HEK293 (cell line): Measurements from ENCODE around the gene OR52M1.

Source experiments
- CTCF ChIA-PET: fragments of 350-600 bp; formaldehyde crosslinking; extraction: SDS; loops from one replicate; lab custom pipeline; 2021; ENCODE audit warnings: antibody characterized with exemption; lab: Yijun Ruan, JAX
- POLR2A ChIA-PET: fragments of 300-600 bp; formaldehyde crosslinking; extraction: SDS; loops from one replicate; lab custom pipeline; 2020; ENCODE audit warnings: antibody characterized with exemption, inconsistent platforms; lab: Yijun Ruan, JAX
- H3K27ac ChIP-seq: fragments of 200-500 bp; sonication (Bioruptor generic); 2 replicates; pipeline ENCODE4 v1.5.1; 2014; ENCODE audit warnings: low read depth, low read length, control low read depth, inconsistent platforms; ENCODE audit errors: extremely low read depth
- H3K36me3 ChIP-seq, 2 experiments: fragments of 200-500 bp in 1 of 2; sonication (Bioruptor generic) in 1 of 2; 1 replicate in 1 of 2; 2 replicates in 1 of 2; pipeline ENCODE4 v1.5.1; 2014 to 2017; ENCODE audit warnings: inconsistent platforms in 2 of 2, low read length in 2 of 2; ENCODE audit not compliant: control insufficient read depth in 2 of 2, insufficient read depth in 1 of 2
- H3K4me1 ChIP-seq: fragments of 200-500 bp; sonication (Bioruptor generic); 2 replicates; pipeline ENCODE4 v1.5.1; 2014; ENCODE audit warnings: mild to moderate bottlenecking, low read length, inconsistent platforms; ENCODE audit not compliant: control insufficient read depth, insufficient read depth
- H3K4me3 ChIP-seq: 2 replicates; pipeline ENCODE4 v1.5.1; 2011; ENCODE audit warnings: low read depth, mild to moderate bottlenecking, control low read depth, low read length, moderate library complexity
- H3K9me3 ChIP-seq: fragments of 200-500 bp; sonication (Bioruptor generic); 2 replicates; pipeline ENCODE4 v1.5.1; 2014; ENCODE audit warnings: low read depth, low read length, inconsistent platforms; ENCODE audit not compliant: control insufficient read depth, insufficient read depth
- BCL11A ChIP-seq: fragments of 450-650 bp; formaldehyde crosslinking; IDR thresholded peaks from 2 replicates; pipeline ENCODE4 v1.5.1; 2016; ENCODE audit warnings: low read depth, missing biosample characterization, missing genetic modification characterization
- EGR2 ChIP-seq: fragments of 450-650 bp; formaldehyde crosslinking; IDR thresholded peaks from 2 replicates; pipeline ENCODE4 v1.5.1; 2016; ENCODE audit warnings: low read depth, missing biosample characterization, missing genetic modification characterization
- GLI4 ChIP-seq: fragments of 450-650 bp; formaldehyde crosslinking; IDR thresholded peaks from 2 replicates; pipeline ENCODE4 v1.5.1; 2016; ENCODE audit warnings: missing biosample characterization, missing genetic modification characterization
- GLIS1 ChIP-seq: fragments of 450-650 bp; formaldehyde crosslinking; IDR thresholded peaks from 2 replicates; pipeline ENCODE4 v1.5.1; 2016; ENCODE audit warnings: missing biosample characterization, missing genetic modification characterization
- HOXC10 ChIP-seq: sonication (generic); formaldehyde crosslinking; IDR thresholded peaks from 2 replicates; pipeline ENCODE4 v1.8.1; 2023; ENCODE audit warnings: mild to moderate bottlenecking, missing genetic modification reagents
- KLF1 ChIP-seq: fragments of 450-650 bp; formaldehyde crosslinking; IDR thresholded peaks from 2 replicates; pipeline ENCODE4 v1.5.1; 2016; ENCODE audit warnings: missing biosample characterization, missing genetic modification characterization
- KLF7 ChIP-seq: fragments of 450-650 bp; formaldehyde crosslinking; IDR thresholded peaks from 2 replicates; pipeline ENCODE4 v1.5.1; 2016; ENCODE audit warnings: missing biosample characterization, missing genetic modification characterization, borderline replicate concordance
- MYNN ChIP-seq: fragments of 450-650 bp; formaldehyde crosslinking; IDR thresholded peaks from 2 replicates; pipeline ENCODE4 v1.5.1; 2016; ENCODE audit warnings: missing biosample characterization, missing genetic modification characterization, borderline replicate concordance
- SETDB1 ChIP-seq: IDR thresholded peaks from one replicate; pipeline ENCODE4 v1.6.1; 2017; ENCODE audit warnings: mild to moderate bottlenecking, low read length, moderate library complexity, mixed read lengths; ENCODE audit not compliant: insufficient read length
- TCF7L2 ChIP-seq: IDR thresholded peaks from 2 replicates; pipeline ENCODE4 v1.6.1; 2011; ENCODE audit warnings: low read depth, mild to moderate bottlenecking, inconsistent platforms, low read length, moderate library complexity, borderline replicate concordance
- ZIC2 ChIP-seq: fragments of 450-650 bp; formaldehyde crosslinking; IDR thresholded peaks from 2 replicates; pipeline ENCODE4 v1.5.1; 2016; ENCODE audit warnings: missing biosample characterization, missing genetic modification characterization
- ZNF132 ChIP-seq: fragments of 450-650 bp; formaldehyde crosslinking; IDR thresholded peaks from 2 replicates; pipeline ENCODE4 v1.5.1; 2017; ENCODE audit warnings: missing biosample characterization, missing genetic modification characterization, borderline replicate concordance
- ZNF155 ChIP-seq: fragments of 450-650 bp; formaldehyde crosslinking; IDR thresholded peaks from 2 replicates; pipeline ENCODE4 v1.5.1; 2016; ENCODE audit warnings: missing biosample characterization, missing genetic modification characterization
- ZNF202 ChIP-seq: fragments of 450-650 bp; formaldehyde crosslinking; IDR thresholded peaks from 2 replicates; pipeline ENCODE4 v1.5.1; 2016; ENCODE audit warnings: missing biosample characterization, missing genetic modification characterization, borderline replicate concordance
- ZNF214 ChIP-seq: fragments of 450-650 bp; formaldehyde crosslinking; IDR thresholded peaks from 2 replicates; pipeline ENCODE4 v1.5.1; 2017; ENCODE audit warnings: missing biosample characterization, mild to moderate bottlenecking, missing genetic modification characterization, borderline replicate concordance
- ZNF221 ChIP-seq: fragments of 450-650 bp; formaldehyde crosslinking; IDR thresholded peaks from 2 replicates; pipeline ENCODE4 v1.5.1; 2017; ENCODE audit warnings: missing biosample characterization, missing genetic modification characterization, borderline replicate concordance
- ZNF223 ChIP-seq: fragments of 450-650 bp; formaldehyde crosslinking; IDR thresholded peaks from 2 replicates; pipeline ENCODE4 v1.5.1; 2016; ENCODE audit warnings: missing biosample characterization, missing genetic modification characterization
- ZNF239 ChIP-seq: fragments of 450-650 bp; formaldehyde crosslinking; IDR thresholded peaks from 2 replicates; pipeline ENCODE4 v1.5.1; 2016; ENCODE audit warnings: missing biosample characterization, missing genetic modification characterization
- ZNF302 ChIP-seq: fragments of 450-650 bp; formaldehyde crosslinking; IDR thresholded peaks from 2 replicates; pipeline ENCODE4 v1.5.1; 2016; ENCODE audit warnings: missing biosample characterization, missing genetic modification characterization, low read depth
- ZNF350 ChIP-seq: fragments of 450-650 bp; formaldehyde crosslinking; IDR thresholded peaks from 2 replicates; pipeline ENCODE4 v1.5.0; 2017; ENCODE audit warnings: missing biosample characterization, mild to moderate bottlenecking, missing genetic modification characterization
- ZNF529 ChIP-seq: fragments of 450-650 bp; formaldehyde crosslinking; IDR thresholded peaks from 2 replicates; pipeline ENCODE4 v1.5.1; 2017; ENCODE audit warnings: missing genetic modification characterization, missing biosample characterization; ENCODE audit not compliant: insufficient replicate concordance
- ZNF623 ChIP-seq: fragments of 450-650 bp; formaldehyde crosslinking; IDR thresholded peaks from 2 replicates; pipeline ENCODE4 v1.5.1; 2016; ENCODE audit warnings: missing biosample characterization, missing genetic modification characterization
- ZNF768 ChIP-seq: fragments of 450-650 bp; formaldehyde crosslinking; IDR thresholded peaks from 2 replicates; pipeline ENCODE4 v1.5.1; 2018; ENCODE audit warnings: missing biosample characterization, mild to moderate bottlenecking, missing genetic modification characterization
- ZNF792 ChIP-seq: fragments of 450-650 bp; formaldehyde crosslinking; IDR thresholded peaks from 2 replicates; pipeline ENCODE4 v1.5.1; 2016; ENCODE audit warnings: missing biosample characterization, missing genetic modification characterization
- ZNF830 ChIP-seq: fragments of 450-650 bp; IDR thresholded peaks from 2 replicates; pipeline ENCODE4 v1.5.0; 2018; ENCODE audit warnings: missing biosample characterization, missing genetic modification characterization, low read depth, mild to moderate bottlenecking, moderate library complexity
- ZSCAN23 ChIP-seq: fragments of 450-650 bp; formaldehyde crosslinking; IDR thresholded peaks from 2 replicates; pipeline ENCODE4 v1.5.1; 2016; ENCODE audit warnings: missing biosample characterization, missing genetic modification characterization
- TF ChIP-seq, protein P1 (sequence below): sonication (generic); formaldehyde crosslinking; IDR thresholded peaks from 2 replicates; pipeline ENCODE4 v1.8.1; 2022; ENCODE audit warnings: mild to moderate bottlenecking, moderate library complexity, missing genetic modification reagents
- TF ChIP-seq, protein P2 (sequence below): fragments of 450-650 bp; formaldehyde crosslinking; IDR thresholded peaks from 2 replicates; pipeline ENCODE4 v1.5.1; 2016; ENCODE audit warnings: missing biosample characterization, missing genetic modification characterization
- TF ChIP-seq, protein P3 (sequence below): fragments of 450-650 bp; formaldehyde crosslinking; IDR thresholded peaks from 2 replicates; pipeline ENCODE4 v1.5.1; 2016; ENCODE audit warnings: missing biosample characterization, missing genetic modification characterization
- TF ChIP-seq, protein P4 (sequence below): fragments of 450-650 bp; formaldehyde crosslinking; IDR thresholded peaks from 2 replicates; pipeline ENCODE4 v1.5.1; 2017; ENCODE audit warnings: missing biosample characterization, missing genetic modification characterization
- TF ChIP-seq, protein P5 (sequence below): fragments of 450-650 bp; formaldehyde crosslinking; IDR thresholded peaks from 2 replicates; pipeline ENCODE4 v1.5.1; 2016; ENCODE audit warnings: missing biosample characterization, missing genetic modification characterization

OR52M1 gene

DNA sequence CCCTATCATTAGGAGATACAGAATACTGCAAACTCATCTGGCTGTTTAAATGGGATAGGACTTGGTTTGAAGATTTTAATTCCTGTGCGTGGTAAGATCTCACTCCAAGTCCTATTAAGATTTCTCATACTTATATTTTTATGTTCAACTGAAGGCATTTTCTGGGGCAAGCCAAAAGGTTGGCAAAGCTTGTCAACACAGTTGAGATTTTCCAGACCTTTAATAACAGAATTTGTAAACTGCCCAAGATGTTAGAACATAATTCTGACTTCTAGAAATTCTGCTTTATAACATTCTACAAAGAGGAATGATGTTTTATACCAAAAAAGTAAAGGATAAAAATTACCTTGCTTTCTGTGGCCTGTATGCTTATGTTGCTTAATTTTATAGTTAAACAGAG lies 30.8 kb upstream of the OR52M1 start:
- TF ChIP-seq ZNF792 (tag by site-specific recombination) (no peak), KLF1 (no peak), BCL11A (tag by site-specific recombination) (no peak), ZNF350 (tag by site-specific recombination) (no peak), ZNF623 (tag by site-specific recombination) (no peak), KLF7 (tag by site-specific recombination) (no peak), GLI4 (no peak), SETDB1 (no peak), ZNF132 (tag by site-specific recombination) (no peak), HOXC10 (no peak), ZNF155 (tag by site-specific recombination) (no peak), MYNN (tag by site-specific recombination) (no peak), ZNF529 (no peak), EGR2 (tag by site-specific recombination) (no peak), ZIC2 (tag by site-specific recombination) (no peak), ZSCAN23 (tag by site-specific recombination) (no peak)
- TF ChIP-seq, protein P1, sequence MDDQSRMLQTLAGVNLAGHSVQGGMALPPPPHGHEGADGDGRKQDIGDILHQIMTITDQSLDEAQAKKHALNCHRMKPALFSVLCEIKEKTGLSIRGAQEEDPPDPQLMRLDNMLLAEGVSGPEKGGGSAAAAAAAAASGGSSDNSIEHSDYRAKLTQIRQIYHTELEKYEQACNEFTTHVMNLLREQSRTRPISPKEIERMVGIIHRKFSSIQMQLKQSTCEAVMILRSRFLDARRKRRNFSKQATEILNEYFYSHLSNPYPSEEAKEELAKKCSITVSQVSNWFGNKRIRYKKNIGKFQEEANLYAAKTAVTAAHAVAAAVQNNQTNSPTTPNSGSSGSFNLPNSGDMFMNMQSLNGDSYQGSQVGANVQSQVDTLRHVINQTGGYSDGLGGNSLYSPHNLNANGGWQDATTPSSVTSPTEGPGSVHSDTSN (CRISPR knock-in tag): no peak
- TF ChIP-seq, protein P2, sequence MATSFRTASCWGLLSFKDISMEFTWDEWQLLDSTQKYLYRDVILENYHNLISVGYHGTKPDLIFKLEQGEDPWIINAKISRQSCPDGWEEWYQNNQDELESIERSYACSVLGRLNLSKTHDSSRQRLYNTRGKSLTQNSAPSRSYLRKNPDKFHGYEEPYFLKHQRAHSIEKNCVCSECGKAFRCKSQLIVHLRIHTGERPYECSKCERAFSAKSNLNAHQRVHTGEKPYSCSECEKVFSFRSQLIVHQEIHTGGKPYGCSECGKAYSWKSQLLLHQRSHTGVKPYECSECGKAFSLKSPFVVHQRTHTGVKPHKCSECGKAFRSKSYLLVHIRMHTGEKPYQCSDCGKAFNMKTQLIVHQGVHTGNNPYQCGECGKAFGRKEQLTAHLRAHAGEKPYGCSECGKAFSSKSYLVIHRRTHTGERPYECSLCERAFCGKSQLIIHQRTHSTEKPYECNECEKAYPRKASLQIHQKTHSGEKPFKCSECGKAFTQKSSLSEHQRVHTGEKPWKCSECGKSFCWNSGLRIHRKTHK (tag by site-specific recombination): no peak
- TF ChIP-seq, protein P3, sequence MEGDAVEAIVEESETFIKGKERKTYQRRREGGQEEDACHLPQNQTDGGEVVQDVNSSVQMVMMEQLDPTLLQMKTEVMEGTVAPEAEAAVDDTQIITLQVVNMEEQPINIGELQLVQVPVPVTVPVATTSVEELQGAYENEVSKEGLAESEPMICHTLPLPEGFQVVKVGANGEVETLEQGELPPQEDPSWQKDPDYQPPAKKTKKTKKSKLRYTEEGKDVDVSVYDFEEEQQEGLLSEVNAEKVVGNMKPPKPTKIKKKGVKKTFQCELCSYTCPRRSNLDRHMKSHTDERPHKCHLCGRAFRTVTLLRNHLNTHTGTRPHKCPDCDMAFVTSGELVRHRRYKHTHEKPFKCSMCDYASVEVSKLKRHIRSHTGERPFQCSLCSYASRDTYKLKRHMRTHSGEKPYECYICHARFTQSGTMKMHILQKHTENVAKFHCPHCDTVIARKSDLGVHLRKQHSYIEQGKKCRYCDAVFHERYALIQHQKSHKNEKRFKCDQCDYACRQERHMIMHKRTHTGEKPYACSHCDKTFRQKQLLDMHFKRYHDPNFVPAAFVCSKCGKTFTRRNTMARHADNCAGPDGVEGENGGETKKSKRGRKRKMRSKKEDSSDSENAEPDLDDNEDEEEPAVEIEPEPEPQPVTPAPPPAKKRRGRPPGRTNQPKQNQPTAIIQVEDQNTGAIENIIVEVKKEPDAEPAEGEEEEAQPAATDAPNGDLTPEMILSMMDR: no peak
- TF ChIP-seq, protein P4, sequence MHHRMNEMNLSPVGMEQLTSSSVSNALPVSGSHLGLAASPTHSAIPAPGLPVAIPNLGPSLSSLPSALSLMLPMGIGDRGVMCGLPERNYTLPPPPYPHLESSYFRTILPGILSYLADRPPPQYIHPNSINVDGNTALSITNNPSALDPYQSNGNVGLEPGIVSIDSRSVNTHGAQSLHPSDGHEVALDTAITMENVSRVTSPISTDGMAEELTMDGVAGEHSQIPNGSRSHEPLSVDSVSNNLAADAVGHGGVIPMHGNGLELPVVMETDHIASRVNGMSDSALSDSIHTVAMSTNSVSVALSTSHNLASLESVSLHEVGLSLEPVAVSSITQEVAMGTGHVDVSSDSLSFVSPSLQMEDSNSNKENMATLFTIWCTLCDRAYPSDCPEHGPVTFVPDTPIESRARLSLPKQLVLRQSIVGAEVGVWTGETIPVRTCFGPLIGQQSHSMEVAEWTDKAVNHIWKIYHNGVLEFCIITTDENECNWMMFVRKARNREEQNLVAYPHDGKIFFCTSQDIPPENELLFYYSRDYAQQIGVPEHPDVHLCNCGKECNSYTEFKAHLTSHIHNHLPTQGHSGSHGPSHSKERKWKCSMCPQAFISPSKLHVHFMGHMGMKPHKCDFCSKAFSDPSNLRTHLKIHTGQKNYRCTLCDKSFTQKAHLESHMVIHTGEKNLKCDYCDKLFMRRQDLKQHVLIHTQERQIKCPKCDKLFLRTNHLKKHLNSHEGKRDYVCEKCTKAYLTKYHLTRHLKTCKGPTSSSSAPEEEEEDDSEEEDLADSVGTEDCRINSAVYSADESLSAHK (tag by site-specific recombination): no peak
- H3K27ac ChIP-seq: no peak overlapping the region
- H3K4me3 ChIP-seq: no peak overlapping the region
- no peaks in the 10 kb centered on the region for H3K4me1 ChIP-seq
- POLR2A ChIA-PET: no interaction called here
- CTCF ChIA-PET: no interaction called here
- no peaks in the 10 kb centered on the region for H3K9me3 ChIP-seq
- H3K36me3 ChIP-seq: no peaks in the 10 kb centered on the region

DNA sequence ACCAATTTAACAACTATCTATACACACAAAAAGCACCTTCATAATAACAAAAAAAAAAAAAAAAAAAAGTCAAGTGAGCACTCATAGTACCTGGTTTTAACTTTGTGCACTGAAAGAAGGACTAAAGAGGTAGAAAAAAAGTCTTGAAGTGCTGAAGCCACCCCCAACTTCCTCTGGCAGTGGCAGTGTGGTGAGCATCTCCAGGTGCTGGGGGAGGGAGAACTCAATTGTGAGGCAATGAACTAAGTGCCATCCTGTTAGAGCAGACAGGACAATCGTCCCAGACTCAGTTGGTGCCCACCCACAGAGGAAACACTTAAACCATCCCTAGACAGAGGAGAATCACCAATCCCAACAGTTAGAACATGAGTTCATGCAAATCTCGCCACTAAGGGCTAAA lies 22.7 kb upstream of the OR52M1 start:
- Histone ChIP-seq H3K36me3 (no peaks in the 10 kb centered on the region), H3K27ac (no peak overlapping the region), H3K9me3 (no peaks in the 10 kb centered on the region), H3K4me3 (no peak overlapping the region), H3K4me1 (no peaks in the 10 kb centered on the region)
- ChIA-PET POLR2A (no interaction called here), CTCF (interaction anchor here (1.3 kb wide), 1 partner anchor 16 kb away, joined by 3 read pairs; no protein-coding TSS in a partner anchor)
- TF ChIP-seq ZNF302 (tag by site-specific recombination) (no peak), ZNF239 (tag by site-specific recombination) (no peak), GLIS1 (tag by site-specific recombination) (no peak), ZNF768 (tag by site-specific recombination) (no peak), ZNF223 (tag by site-specific recombination) (no peak), ZNF202 (tag by site-specific recombination) (no peak), ZNF214 (no peak), TCF7L2 (no peak), ZNF830 (tag by site-specific recombination) (no peak), ZNF221 (tag by site-specific recombination) (no peak)
- TF ChIP-seq, protein P5, sequence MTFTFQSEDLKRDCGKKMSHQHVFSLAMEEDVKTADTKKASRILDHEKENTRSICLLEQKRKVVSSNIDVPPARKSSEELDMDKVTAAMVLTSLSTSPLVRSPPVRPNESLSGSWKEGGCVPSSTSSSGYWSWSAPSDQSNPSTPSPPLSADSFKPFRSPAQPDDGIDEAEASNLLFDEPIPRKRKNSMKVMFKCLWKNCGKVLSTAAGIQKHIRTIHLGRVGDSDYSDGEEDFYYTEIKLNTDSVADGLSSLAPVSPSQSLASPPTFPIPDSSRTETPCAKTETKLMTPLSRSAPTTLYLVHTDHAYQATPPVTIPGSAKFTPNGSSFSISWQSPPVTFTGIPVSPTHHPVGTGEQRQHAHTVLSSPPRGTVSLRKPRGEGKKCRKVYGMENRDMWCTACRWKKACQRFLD: no peak
